OCI-LY1 (cell line): ENCODE measurements around the gene PTGFRN.

Source experiments
- H2AFZ ChIP-seq: fragments of 200-600 bp; sonication (generic), shearing (Covaris generic); 2 replicates; pipeline ENCODE4 v1.6.0; 2014; ENCODE audit warnings: antibody characterized with exemption, mild to moderate bottlenecking, low read length
- H3F3A ChIP-seq: fragments of 200-600 bp; sonication (generic), shearing (Covaris generic); 2 replicates; pipeline ENCODE4 v1.6.0; 2014; ENCODE audit warnings: mild to moderate bottlenecking, antibody characterized with exemption, low read length, moderate library complexity; ENCODE audit not compliant: insufficient read depth
- H3K27ac ChIP-seq: fragments of 200-600 bp; sonication (generic); 2 replicates; pipeline ENCODE4 v1.5.1; 2014; ENCODE audit warnings: low read length, mixed run types, mild to moderate bottlenecking, low read depth; ENCODE audit not compliant: poor library complexity, severe bottlenecking
- H3K27me3 ChIP-seq: fragments of 200-600 bp; sonication (generic); 2 replicates; pipeline ENCODE4 v1.6.0; 2014; ENCODE audit warnings: antibody characterized with exemption, mild to moderate bottlenecking, low read length, moderate library complexity; ENCODE audit not compliant: insufficient read depth
- H3K36me3 ChIP-seq: fragments of 200-600 bp; sonication (generic); 2 replicates; pipeline ENCODE4 v1.6.1; 2014; ENCODE audit warnings: mild to moderate bottlenecking, antibody characterized with exemption, low read length, moderate library complexity, mixed read lengths; ENCODE audit not compliant: insufficient read depth
- H3K4me1 ChIP-seq: fragments of 200-600 bp; sonication (generic); 2 replicates; pipeline ENCODE4 v1.5.1; 2014; ENCODE audit warnings: mild to moderate bottlenecking, low read length, moderate library complexity; ENCODE audit not compliant: insufficient read depth, severe bottlenecking
- H3K4me2 ChIP-seq: fragments of 200-600 bp; sonication (generic), shearing (Covaris generic); 2 replicates; pipeline ENCODE4 v1.6.1; 2014; ENCODE audit warnings: low read length
- H3K4me3 ChIP-seq: fragments of 200-600 bp; sonication (generic); 2 replicates; pipeline ENCODE4 v1.5.1; 2014; ENCODE audit warnings: low read length, low read depth, mild to moderate bottlenecking, mixed read lengths; ENCODE audit not compliant: poor library complexity, severe bottlenecking
- H3K79me2 ChIP-seq: fragments of 200-600 bp; shearing (Covaris generic); 2 replicates; pipeline ENCODE4 v1.6.1; 2016; ENCODE audit warnings: mixed run types, low read length, mixed read lengths; ENCODE audit not compliant: insufficient read depth
- H3K9ac ChIP-seq: fragments of 200-600 bp; sonication (generic), shearing (Covaris generic); 2 replicates; pipeline ENCODE4 v1.6.1; 2014; ENCODE audit warnings: mild to moderate bottlenecking, low read length, mixed read lengths
- H3K9me2 ChIP-seq: fragments of 200-600 bp; sonication (generic), shearing (Covaris generic); 2 replicates; pipeline ENCODE4 v1.6.1; 2014; ENCODE audit warnings: low read depth, mild to moderate bottlenecking, low read length, mixed read lengths
- H3K9me3 ChIP-seq: fragments of 200-600 bp; shearing (Covaris generic); 2 replicates; pipeline ENCODE4 v1.6.1; 2014; ENCODE audit warnings: low read length, mixed read lengths
- H4K20me1 ChIP-seq: fragments of 200-600 bp; sonication (generic), shearing (Covaris generic); 2 replicates; pipeline ENCODE4 v1.6.0; 2016; ENCODE audit warnings: mild to moderate bottlenecking, low read length; ENCODE audit not compliant: insufficient read depth
- EZH2 ChIP-seq: fragments of 200-600 bp; sonication (generic), shearing (Covaris generic); IDR thresholded peaks from 2 replicates; pipeline ENCODE4 v1.8.0; 2017; ENCODE audit warnings: borderline replicate concordance, mixed run types, mild to moderate bottlenecking, antibody characterized with exemption, low read length, moderate library complexity, mixed read lengths
- TF ChIP-seq, protein P1 (sequence below): fragments of 200-600 bp; sonication (generic), shearing (Covaris generic); IDR thresholded peaks from 2 replicates; pipeline ENCODE4 v1.5.1; 2017; ENCODE audit warnings: mild to moderate bottlenecking, antibody characterized with exemption, low read length, moderate library complexity, mixed read lengths

Gene PTGFRN

DNA sequence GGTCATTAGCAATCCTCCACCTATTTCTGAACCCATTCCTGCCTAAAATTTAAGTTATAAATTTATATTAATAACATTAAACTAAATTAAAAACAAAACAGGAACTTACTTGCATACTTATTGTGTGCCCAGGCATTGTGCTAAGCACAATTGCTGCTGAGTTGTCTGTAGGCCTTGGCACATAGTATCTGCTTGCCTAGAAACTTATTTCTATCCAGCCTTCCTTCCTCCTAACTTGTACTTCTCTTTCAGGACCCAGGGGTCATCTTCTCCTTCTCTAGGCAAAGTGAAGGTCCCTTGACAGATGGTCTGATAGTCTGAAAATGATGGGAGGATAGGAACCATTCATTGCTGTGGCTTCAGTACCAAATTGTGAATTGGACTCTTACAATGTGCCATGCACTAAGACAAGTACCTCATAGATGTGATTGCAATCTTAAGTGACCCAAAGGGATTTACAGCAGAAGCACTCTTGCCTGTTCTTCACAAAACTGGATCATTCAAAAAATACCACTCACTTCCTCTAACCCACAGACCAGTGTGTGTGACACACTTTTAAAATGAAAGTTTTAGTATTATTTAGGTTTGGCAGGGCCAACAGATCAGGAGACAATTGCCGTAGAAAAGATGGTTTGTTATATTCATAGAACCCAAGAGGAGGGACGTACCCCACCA, 81.6 kb downstream of the PTGFRN start:
- Histone ChIP-seq H3K9ac (no peak overlapping the region), H3K36me3 (no peaks in the 10 kb centered on the region), H4K20me1 (no peaks in the 10 kb centered on the region), H3F3A (no peaks in the 10 kb centered on the region), H3K79me2 (no peaks in the 10 kb centered on the region), H3K27me3 (no peaks in the 10 kb centered on the region), H3K27ac (no peak overlapping the region), H3K4me1 (peaks cover 8% of the 10 kb centered on the region), H3K4me2 (no peak overlapping the region), H3K9me2 (no peaks in the 10 kb centered on the region), H3K4me3 (no peak overlapping the region), H2AFZ (no peak overlapping the region), H3K9me3 (no peaks in the 10 kb centered on the region)
- no peak for TF ChIP-seq EZH2
- TF ChIP-seq, protein P1, sequence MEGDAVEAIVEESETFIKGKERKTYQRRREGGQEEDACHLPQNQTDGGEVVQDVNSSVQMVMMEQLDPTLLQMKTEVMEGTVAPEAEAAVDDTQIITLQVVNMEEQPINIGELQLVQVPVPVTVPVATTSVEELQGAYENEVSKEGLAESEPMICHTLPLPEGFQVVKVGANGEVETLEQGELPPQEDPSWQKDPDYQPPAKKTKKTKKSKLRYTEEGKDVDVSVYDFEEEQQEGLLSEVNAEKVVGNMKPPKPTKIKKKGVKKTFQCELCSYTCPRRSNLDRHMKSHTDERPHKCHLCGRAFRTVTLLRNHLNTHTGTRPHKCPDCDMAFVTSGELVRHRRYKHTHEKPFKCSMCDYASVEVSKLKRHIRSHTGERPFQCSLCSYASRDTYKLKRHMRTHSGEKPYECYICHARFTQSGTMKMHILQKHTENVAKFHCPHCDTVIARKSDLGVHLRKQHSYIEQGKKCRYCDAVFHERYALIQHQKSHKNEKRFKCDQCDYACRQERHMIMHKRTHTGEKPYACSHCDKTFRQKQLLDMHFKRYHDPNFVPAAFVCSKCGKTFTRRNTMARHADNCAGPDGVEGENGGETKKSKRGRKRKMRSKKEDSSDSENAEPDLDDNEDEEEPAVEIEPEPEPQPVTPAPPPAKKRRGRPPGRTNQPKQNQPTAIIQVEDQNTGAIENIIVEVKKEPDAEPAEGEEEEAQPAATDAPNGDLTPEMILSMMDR: no peak

DNA sequence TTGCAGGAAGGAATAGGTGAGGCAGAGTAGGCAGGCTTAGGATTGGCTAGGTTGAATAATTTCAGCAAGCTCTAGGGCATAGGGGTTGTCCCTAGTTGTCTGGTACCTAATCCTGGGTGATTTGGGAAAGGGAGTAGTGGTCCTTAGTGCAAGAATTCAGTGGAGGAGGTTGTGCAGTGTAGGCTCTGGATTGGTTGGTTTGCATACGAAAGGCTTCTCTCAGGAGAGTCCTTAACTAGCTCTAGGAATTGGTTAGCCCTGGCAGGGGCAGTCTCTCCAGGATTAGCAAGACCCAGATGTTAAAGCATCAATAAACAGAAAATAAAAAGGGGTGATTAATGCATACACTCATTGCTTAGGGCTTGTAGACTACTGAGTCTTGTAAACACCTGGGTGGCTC, 82.2 kb downstream of the PTGFRN start:
- Histone ChIP-seq H3K79me2 (no peaks in the 10 kb centered on the region), H3K4me2 (no peak overlapping the region), H3K27ac (no peak overlapping the region), H3K9ac (no peak overlapping the region), H3K9me2 (no peaks in the 10 kb centered on the region), H3K4me3 (no peak overlapping the region), H3K27me3 (no peaks in the 10 kb centered on the region), H3K9me3 (no peaks in the 10 kb centered on the region), H3K4me1 (peaks cover 7% of the 10 kb centered on the region), H2AFZ (no peak overlapping the region), H3K36me3 (no peaks in the 10 kb centered on the region), H4K20me1 (no peaks in the 10 kb centered on the region), H3F3A (no peaks in the 10 kb centered on the region)
- TF ChIP-seq, protein P1: no peak
- no peak for TF ChIP-seq EZH2

DNA sequence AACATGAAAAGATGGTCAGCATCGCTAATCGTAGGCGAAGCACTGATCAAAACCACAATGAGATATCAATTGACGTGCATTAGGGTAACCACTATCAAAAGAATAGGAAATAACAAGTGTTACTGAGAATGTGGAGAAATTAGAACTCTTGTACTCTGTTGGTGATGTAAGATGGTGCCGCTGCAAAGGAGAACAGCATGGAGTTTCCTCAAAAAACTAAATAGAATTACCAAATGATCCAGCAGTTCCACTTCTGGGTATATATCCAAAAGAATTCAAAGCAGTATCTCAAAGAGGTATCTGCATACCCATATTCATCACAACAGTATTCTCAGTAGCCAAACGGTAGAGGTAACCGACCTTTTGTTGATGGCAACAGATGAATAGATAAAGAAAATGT, 83.6 kb downstream of the PTGFRN start:
- H3K27ac ChIP-seq: no peak overlapping the region
- no peak for TF ChIP-seq EZH2
- TF ChIP-seq, protein P1: no peak
- H3K4me1 ChIP-seq: no peaks in the 10 kb centered on the region
- H3K4me2 ChIP-seq: no peak overlapping the region
- H3K36me3 ChIP-seq: no peaks in the 10 kb centered on the region
- H3K9me3 ChIP-seq: no peaks in the 10 kb centered on the region
- no peaks in the 10 kb centered on the region for H4K20me1 ChIP-seq
- no peak overlapping the region for H2AFZ ChIP-seq
- no peaks in the 10 kb centered on the region for H3K9me2 ChIP-seq
- H3K79me2 ChIP-seq: no peaks in the 10 kb centered on the region
- no peaks in the 10 kb centered on the region for H3F3A ChIP-seq
- no peaks in the 10 kb centered on the region for H3K27me3 ChIP-seq
- no peak overlapping the region for H3K4me3 ChIP-seq
- no peak overlapping the region for H3K9ac ChIP-seq
